Osteoblast (primary cell): ENCODE measurements around the gene AGBL1. TPM values are rescaled to one million over a fixed set of nuclear protein-coding genes. Genes with fewer than 3 reads are reported as not detected.
A peak's percentile ranks its signal among the peaks of the same experiment; 100 is the strongest.

ENCODE experiments used
- DNase-seq: peaks from one replicate; pipeline ENCODE4 v3.0.0; 2011; ENCODE audit warnings: low spot score, mixed read lengths; ENCODE audit not compliant: insufficient read length; ENCODE audit errors: missing footprints
- H2AFZ ChIP-seq: 2 replicates; pipeline ENCODE4 v1.6.0; 2011; ENCODE audit warnings: mild to moderate bottlenecking, low read length
- H3K27ac ChIP-seq: 2 replicates; pipeline ENCODE4 v1.5.1; 2011; ENCODE audit warnings: mild to moderate bottlenecking, low read depth, low read length, moderate library complexity
- H3K27me3 ChIP-seq: 2 replicates; pipeline ENCODE4 v1.6.0; 2012; ENCODE audit warnings: mild to moderate bottlenecking, control low read depth, inconsistent platforms, low read length, moderate library complexity; ENCODE audit not compliant: insufficient read depth
- H3K36me3 ChIP-seq: 2 replicates; pipeline ENCODE4 v1.5.1; 2011; ENCODE audit warnings: mild to moderate bottlenecking, low read length, control low read depth, moderate library complexity; ENCODE audit not compliant: insufficient read depth
- H3K4me1 ChIP-seq: 2 replicates; pipeline ENCODE4 v1.5.1; 2011; ENCODE audit warnings: mild to moderate bottlenecking, low read length, control low read depth, moderate library complexity; ENCODE audit not compliant: insufficient read depth
- H3K4me2 ChIP-seq: 2 replicates; pipeline ENCODE4 v1.6.0; 2011; ENCODE audit warnings: mild to moderate bottlenecking, low read length; ENCODE audit not compliant: insufficient read depth
- H3K4me3 ChIP-seq: fragments of 200-600 bp; sonication (generic); 3 replicates; pipeline ENCODE4 v1.5.1; 2012; ENCODE audit warnings: mild to moderate bottlenecking, low read length, inconsistent platforms; ENCODE audit not compliant: insufficient read depth
- H3K79me2 ChIP-seq: 2 replicates; pipeline ENCODE4 v1.6.0; 2012; ENCODE audit warnings: mild to moderate bottlenecking, low read length, control low read depth, inconsistent platforms; ENCODE audit not compliant: insufficient read depth
- H3K9me3 ChIP-seq: 2 replicates; pipeline ENCODE4 v1.5.1; 2011; ENCODE audit warnings: low read depth, low read length, control low read depth
- H4K20me1 ChIP-seq: 2 replicates; pipeline ENCODE4 v1.6.0; 2012; ENCODE audit warnings: mild to moderate bottlenecking, low read length, control low read depth; ENCODE audit not compliant: insufficient read depth
- CTCF ChIP-seq: IDR thresholded peaks from 2 replicates; pipeline ENCODE4 v1.5.1; 2011; ENCODE audit warnings: mild to moderate bottlenecking, low read depth, low read length, moderate library complexity; ENCODE audit errors: extremely low read depth
- total RNA-seq: library from RNA; depleted of rRNA; stranded (reverse); fragments of >200 nt; gene quantifications from 2 replicates; pipeline ENCODE4 v1.2.3, GENCODE V29; 2012

The AGBL1 gene
- total RNA-seq, 1 donor, result not detected

- no peak for DNase-seq
- Histone ChIP-seq H3K36me3 (no peaks in the 10 kb centered on the region), H3K4me2 (no peak overlapping the region), H2AFZ (no peak overlapping the region), H3K4me1 (peaks cover 11% of the 10 kb centered on the region), H3K4me3 (no peak overlapping the region), H3K9me3 (no peaks in the 10 kb centered on the region), H4K20me1 (no peaks in the 10 kb centered on the region), H3K79me2 (no peaks in the 10 kb centered on the region), H3K27ac (no peak overlapping the region), H3K27me3 (no peaks in the 10 kb centered on the region)
- TF ChIP-seq CTCF, result no peak
Observed at GRCh38 chr15:86620641-86621349, 541.1 kb downstream of the AGBL1 start.

DNA sequence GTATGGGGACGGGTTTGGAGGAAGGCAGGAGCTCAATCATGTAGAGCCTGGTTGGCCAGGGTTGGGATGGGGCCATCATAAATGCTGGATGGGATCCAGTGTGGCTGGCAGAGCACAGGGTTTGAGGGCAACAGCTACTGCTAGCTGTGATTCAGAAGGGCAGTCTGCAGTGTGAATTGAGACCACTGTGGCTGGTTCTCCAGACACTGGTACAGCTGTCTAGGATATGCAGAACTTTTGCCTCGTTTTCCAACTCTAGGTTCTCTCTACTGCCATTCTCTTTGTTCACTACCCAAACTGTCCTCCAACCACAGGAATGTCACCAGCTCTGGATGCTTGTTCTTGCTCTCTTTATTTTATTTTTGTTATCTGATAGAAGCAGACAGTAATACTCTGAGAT is 543.6 kb downstream of the AGBL1 start:
- H3K36me3 ChIP-seq, result no peaks in the 10 kb centered on the region
- H3K4me2 ChIP-seq, result no peak overlapping the region
- no peak for DNase-seq
- H3K4me3 ChIP-seq, result no peak overlapping the region
- no peak for TF ChIP-seq CTCF
- H3K9me3 ChIP-seq, result no peaks in the 10 kb centered on the region
- no peaks in the 10 kb centered on the region for H3K27me3 ChIP-seq
- H2AFZ ChIP-seq, result no peak overlapping the region
- H4K20me1 ChIP-seq, result no peaks in the 10 kb centered on the region
- no peaks in the 10 kb centered on the region for H3K79me2 ChIP-seq
- H3K27ac ChIP-seq, result no peak overlapping the region
- H3K4me1 ChIP-seq, result peaks cover 11% of the 10 kb centered on the region

- no peaks in the 10 kb centered on the region for H3K36me3 ChIP-seq
- H3K4me1 ChIP-seq, result peaks cover 11% of the 10 kb centered on the region
- H4K20me1 ChIP-seq, result no peaks in the 10 kb centered on the region
- peak; percentile 91 for DNase-seq
- H3K27me3 ChIP-seq, result no peaks in the 10 kb centered on the region
- H3K4me2 ChIP-seq, result peak overlapping the region; percentile 74
- peak; percentile 65 for TF ChIP-seq CTCF
- no peaks in the 10 kb centered on the region for H3K79me2 ChIP-seq
- no peaks in the 10 kb centered on the region for H3K9me3 ChIP-seq
- peak overlapping the region; percentile 27 for H3K4me3 ChIP-seq
- H3K27ac ChIP-seq, result no peak overlapping the region
- H2AFZ ChIP-seq, result peak overlapping the region; percentile 63
Observed at GRCh38 chr15:86624261-86625036, 544.8 kb downstream of the AGBL1 start.
